DMS79 (cell line): ENCODE results near the gene AGER.
"Not testable (repeated sequence)": the region's sequence is repeated elsewhere in the genome, so short reads cannot be mapped to it uniquely, and the experiment has no call there.

ENCODE experiments used
- DNase-seq: peaks from one replicate; lab custom pipeline; 2025; lab: John Stamatoyannopoulos, UW

Gene AGER

DNA sequence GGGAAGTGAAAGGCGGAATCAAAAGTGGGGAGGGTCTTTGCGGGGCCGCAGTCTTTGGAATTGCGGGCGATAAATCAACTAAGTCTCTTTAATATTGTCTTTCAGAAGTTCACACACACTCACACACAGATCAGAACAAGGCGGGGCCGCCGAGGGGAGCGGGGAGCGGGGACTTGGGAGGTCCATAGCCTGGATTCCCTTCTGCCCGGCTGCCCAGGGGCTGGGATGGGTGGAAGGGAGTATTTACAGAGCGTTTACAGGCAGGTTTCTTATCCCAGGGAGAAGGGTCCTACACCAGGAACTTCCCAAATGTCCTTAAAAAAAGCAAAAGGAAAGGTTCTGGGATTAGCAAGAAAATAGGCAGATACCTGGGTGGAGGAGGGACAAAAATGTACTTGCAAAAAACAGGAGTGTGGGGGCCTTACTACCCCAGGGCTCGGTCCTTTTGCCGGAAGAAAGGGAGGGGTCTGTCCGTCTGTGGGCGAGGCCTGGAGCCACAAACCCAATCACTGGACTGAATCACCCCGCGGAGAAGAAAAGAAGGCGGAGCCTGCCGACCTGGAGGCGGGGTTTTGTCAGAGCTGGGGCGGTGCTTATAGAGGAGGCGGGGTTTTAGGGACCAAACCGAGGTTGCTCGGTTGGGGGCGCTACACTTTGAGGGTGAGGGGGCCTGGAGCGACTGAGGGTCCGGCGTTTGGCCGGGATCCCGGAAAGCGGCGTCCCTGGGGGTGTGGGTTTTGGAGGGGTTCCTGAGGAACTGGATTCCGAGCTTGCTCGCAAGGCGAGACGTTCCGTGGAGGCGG is 35.6 kb downstream of the AGER start:
- no peak for DNase-seq

DNA sequence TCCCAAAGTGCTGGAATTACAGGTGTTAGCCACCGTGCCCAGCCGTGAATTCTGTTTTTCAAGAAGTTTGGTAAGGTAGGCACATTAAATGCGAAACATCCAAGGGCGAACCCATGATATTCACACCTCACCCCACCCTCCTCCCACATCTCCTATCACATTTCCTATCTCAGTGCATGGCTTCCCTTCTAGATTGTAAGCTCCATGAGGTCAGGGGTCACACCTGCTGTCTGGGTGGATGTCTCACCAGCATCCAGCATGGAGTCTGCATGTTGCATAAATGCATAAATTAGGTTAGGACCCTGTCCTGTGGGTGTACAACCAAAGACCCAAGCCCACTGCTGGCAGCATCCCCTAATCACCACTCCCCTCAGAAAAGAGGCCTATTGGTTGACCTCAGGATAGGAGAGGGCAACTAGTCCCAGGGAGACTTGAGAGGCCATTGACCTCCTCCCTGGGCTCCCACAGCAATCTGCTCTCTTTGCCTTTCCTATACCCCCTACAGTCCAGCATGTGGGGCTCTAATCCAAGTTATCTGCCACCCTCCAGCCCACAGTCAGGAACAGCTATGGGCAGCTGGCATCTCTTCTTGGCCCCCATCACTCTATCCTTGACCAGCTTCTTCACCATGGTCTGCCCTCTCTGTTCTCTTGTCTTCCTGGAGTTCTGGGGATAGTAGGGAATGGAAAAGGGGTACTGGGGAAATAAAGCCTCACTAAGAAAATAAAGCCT is 36.5 kb downstream of the AGER start:
- no peak for DNase-seq

DNA sequence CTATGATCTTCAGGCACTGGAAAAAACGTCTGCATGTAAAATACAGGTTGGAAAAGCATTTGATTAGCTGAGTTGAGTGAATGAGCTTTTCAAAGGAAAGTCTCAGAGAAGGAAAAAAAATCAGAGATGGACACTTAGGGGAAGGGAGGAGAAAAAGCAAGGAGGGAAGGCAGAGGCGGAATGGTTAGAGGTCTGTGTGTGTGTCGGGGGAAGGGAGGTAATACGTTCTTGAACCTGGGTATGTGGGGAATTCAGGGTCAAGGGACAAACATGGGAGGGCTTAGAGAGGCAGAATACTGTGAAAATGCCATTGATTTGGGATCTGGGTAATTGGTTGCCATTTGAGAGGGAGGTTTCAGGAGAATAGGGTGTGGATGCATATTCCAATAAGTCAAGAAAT is 37.4 kb downstream of the AGER start:
- no peak for DNase-seq

DNA sequence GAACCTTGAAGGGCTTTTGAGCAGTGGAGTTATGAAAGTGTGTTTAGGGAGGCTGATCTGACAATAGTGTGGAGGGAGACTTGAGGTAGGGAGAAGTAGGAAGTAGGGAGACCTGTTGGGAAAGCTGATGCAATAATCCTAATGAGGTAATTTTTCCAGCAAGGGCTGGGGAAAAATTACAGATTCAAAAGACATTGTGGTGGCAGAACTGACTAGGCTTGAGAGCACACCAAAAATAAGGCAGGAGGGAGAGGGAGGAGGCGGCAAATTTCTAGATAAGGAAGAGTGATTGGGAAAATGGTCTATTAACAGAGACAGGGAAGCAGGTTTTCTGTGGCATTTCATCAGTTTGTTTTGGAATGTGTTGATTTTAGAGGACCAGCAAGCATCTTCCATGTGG is 37.8 kb downstream of the AGER start:
- no peak for DNase-seq

DNA sequence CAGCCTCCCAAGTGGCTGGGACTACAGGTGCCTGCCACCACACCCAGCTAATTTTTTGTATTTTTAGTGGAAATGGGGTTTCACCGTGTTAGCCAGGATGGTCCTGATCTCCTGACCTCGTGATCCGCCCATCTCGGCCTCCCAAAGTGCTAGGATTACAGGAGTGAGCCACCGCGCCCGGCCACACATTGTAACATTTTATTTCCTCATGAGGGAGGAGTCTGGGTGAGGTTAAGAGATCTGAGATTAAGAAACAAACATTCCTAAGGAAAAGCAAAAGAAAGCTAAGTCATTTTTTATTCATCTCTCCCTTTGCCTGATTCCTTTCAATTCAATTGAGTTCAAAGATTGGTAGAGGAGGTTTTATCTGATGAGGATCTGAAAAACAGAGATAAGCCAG is 39.8 kb downstream of the AGER start:
- DNase-seq, result not testable (repeated sequence)

DNA sequence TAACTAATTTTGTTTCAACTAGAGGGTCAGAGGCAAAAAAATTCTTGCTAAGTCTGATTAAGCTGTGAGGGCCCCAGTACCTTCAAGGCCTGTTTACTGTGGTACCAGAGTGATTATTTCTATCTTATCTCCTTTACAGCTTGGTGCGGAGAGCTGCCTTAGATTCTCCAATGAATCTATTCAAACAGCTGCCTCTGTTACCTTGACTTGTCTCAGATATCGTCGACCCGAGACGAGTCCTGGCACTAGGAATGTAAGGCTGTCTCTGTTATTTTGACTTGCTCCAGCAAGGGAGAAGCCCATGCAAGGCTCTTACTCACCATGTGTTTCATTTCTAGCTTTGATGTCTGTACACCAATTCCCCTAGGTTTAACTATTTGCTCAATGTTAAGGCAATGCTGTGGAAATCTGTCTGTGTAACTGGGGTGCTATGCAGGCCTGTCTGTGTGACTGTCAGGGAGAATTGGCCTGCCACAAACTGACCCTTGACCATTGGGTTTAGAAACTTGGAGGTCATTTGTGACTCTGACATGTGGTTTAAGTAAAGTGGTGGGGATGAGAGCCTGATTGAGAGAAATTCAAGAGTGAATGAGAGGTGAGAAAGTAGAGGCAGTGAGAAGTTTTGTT is 43.5 kb downstream of the AGER start:
- no peak for DNase-seq

DNA sequence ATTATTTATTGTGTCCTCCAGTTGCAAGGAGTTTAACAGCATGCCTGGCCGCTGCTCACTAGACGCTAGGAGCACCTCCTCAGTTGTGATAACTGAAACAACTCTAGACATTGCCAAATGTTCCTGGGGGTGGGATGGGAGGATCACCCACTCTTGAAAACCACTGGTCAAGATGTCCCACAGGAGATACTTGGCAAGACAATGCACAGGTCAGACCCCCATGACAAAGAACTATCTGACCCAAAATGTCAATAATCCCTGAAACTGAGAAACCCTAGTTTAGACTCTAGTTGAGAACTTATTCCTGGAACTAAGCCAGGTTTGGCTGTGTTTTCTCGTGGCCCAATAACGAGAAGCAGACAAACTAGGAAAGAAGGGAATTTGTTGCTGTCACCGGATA is 44.5 kb downstream of the AGER start:
- DNase-seq, result no peak

DNA sequence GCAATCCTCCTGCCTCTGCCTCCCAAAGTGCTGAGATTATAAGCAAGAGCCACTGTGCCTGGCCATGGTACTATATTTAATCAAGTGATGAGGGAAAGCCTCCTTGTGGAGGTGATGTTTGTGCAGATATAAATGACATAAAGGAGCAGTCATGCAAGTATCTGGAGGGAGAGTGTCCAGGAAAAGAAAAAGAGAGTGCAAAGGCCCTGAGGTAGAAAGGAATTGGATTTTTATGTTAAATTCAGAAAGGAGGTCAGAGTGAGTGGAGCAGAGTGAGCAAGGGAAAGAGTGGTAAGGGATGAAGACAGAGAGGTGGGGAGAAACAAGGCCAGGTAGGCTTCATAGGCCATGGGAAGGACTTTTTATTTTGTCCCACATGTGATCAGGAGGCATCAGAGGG is 46.6 kb downstream of the AGER start:
- DNase-seq, result no peak

DNA sequence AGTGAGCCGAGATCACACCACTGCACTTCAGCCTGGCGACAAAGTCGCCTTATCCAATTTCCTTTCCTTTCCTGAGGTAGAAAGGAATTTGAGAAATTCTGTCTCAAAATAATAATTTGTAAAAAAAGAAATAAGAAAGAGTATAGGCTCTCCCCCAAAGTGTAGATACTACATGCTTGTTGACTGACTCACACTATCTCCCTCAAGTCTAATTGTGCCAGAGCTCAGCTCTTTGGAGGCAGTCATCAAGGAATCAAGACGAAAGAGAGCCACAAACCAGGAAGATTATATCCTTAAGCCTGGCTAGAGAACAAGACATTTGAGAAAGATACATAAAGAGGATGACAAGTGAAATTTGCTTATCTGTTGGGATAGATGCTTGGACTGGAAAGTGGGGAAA is 50.3 kb downstream of the AGER start:
- no peak for DNase-seq

DNA sequence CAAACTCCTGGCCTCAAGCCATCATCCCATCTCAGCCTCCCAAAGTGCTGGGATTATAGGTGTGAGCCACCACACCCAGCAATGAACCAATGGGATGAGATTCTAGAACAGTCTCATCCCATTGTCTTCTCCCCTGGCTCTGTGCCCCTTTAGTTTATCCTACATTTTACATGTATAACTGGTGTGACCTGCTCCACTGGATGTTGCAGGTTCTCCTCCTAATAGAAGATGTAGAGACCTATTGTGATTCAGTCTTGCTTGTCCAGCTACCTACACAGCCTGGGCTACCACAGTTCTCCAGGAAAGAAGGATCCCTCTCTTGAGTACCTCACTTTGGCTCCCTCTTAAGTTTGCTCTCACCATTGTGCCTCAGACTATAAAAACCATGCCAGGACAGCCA is 51.9 kb downstream of the AGER start:
- peak; percentile 11 for DNase-seq

DNA sequence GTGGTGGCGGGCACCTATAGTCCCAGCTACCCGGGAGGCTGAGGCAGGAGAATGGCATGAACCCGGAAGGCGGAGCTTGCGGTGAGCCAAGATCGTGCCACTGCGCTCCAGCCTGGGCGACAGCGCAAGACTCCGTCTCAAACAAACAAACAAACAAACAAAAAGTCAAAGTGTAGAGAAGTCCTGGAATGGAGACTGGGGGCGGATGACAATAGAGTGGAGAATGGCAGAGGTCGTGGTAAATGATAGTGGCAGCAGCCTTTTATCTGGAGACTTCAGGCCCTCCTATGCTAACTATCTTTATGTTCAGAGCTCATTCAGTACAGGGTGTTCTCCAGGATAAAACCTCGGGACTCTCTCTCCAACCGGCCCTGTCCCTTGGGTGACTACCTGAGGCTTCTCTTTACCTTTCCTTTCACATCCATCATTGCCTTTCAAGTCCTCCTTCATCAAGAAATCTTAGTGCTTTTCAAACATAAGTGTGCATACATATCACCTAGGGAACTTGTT is 52.6 kb downstream of the AGER start:
- DNase-seq, result no peak
